ENCODE results near the gene RANBP3. TPM values are rescaled to one million over a fixed set of nuclear protein-coding genes. Genes with fewer than 3 reads are reported as not detected.

Gene RANBP3
- total and polyA plus RNA-seq, 2 experiments from 2014 or later: 40.2 to 98.3 TPM

- no peak overlapping the region for H3K27ac ChIP-seq (ENCODE audit: low read depth)
- TF ChIP-seq CREB1 (CRISPR knock-in tag; IDR thresholded peaks at IDR 0.05; ENCODE audit: low read depth): no peak
- TF ChIP-seq NANOG (IDR thresholded peaks at IDR 0.05; ENCODE audit: borderline replicate concordance): no peak
- TF ChIP-seq ZNF114 (CRISPR knock-in tag; IDR thresholded peaks at IDR 0.05): no peak
- no peak for TF ChIP-seq EZH2phosphoT487 (IDR thresholded peaks at IDR 0.05; ENCODE audit: unreplicated experiment)
- no peak for TF ChIP-seq JUNB (IDR thresholded peaks at IDR 0.05; ENCODE audit: unreplicated experiment)
- no peak for TF ChIP-seq STAT1 (IDR thresholded peaks at IDR 0.05; ENCODE audit: unreplicated experiment)
- TF ChIP-seq, protein P1, sequence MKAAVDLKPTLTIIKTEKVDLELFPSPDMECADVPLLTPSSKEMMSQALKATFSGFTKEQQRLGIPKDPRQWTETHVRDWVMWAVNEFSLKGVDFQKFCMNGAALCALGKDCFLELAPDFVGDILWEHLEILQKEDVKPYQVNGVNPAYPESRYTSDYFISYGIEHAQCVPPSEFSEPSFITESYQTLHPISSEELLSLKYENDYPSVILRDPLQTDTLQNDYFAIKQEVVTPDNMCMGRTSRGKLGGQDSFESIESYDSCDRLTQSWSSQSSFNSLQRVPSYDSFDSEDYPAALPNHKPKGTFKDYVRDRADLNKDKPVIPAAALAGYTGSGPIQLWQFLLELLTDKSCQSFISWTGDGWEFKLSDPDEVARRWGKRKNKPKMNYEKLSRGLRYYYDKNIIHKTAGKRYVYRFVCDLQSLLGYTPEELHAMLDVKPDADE (IDR thresholded peaks at IDR 0.05): no peak
- no peak for TF ChIP-seq ZNF331 (CRISPR knock-in tag; IDR thresholded peaks at IDR 0.05; ENCODE audit: low read depth)
- no peak for TF ChIP-seq EZH2 (IDR thresholded peaks at IDR 0.05; ENCODE audit: low read depth, unreplicated experiment)
- DNase-seq (ENCODE audit: low spot score) (no peak), ATAC-seq (peak; percentile 49; the same call in 2 of the 3 replicates)
- no peaks in the 10 kb centered on the region for H3K36me3 ChIP-seq (ENCODE audit: insufficient read depth)
- H2AFZ ChIP-seq: no peak overlapping the region
- no peaks in the 10 kb centered on the region for H3K4me1 ChIP-seq (ENCODE audit: insufficient read depth)
- Mint-ChIP-seq H3K27ac (no peak overlapping the region), H3K27me3 (ENCODE audit: insufficient read depth, low read depth, poor library complexity) (peaks cover 13% of the 10 kb centered on the region), H3K36me3 (ENCODE audit: low read depth) (no peaks in the 10 kb centered on the region; the same call in 2 of the 3 replicates), H3K9me3 (peaks cover 3% of the 10 kb centered on the region; the same call in 1 of the 3 replicates), H3K4me1 (no peaks in the 10 kb centered on the region), H3K4me3 (no peak overlapping the region)
- no peaks in the 10 kb centered on the region for H3K27me3 ChIP-seq (ENCODE audit: insufficient read depth)
- no peak overlapping the region for H3K4me3 ChIP-seq
- H4K20me1 ChIP-seq (replicated peaks; ENCODE audit: insufficient read depth): no peaks in the 10 kb centered on the region
- no peaks in the 10 kb centered on the region for H3K79me2 ChIP-seq (replicated peaks; ENCODE audit: insufficient read depth)
- no peaks in the 10 kb centered on the region for H3F3A ChIP-seq (replicated peaks; ENCODE audit: low read depth)
- H3K9me2 ChIP-seq (ENCODE audit: insufficient read depth): no peaks in the 10 kb centered on the region
- H3K4me2 ChIP-seq: no peak overlapping the region
Observed at GRCh38 chr19:5867201-5868136, 110.5 kb downstream of the RANBP3 start.

Other genes starting within 250 kb of the RANBP3 start
- gene PRR22, start 193.4 kb downstream of the RANBP3 start, total RNA-seq (2014; rRNA removed; shearing (Covaris generic)): 1.0 and 1.6 TPM in 2 replicates
- 1.2 TPM in 2 replicates for gene PRR22, start 193.4 kb downstream of the RANBP3 start, polyA plus RNA-seq (2016; fragmentation: Nextera tagmentation; extraction: Ambion mirVana)
- gene DUS3L, start 187.0 kb downstream of the RANBP3 start, total RNA-seq (2014; rRNA removed; shearing (Covaris generic)): 42.7 and 53.0 TPM in 2 replicates
- gene DUS3L, start 187.0 kb downstream of the RANBP3 start, polyA plus RNA-seq (2016; fragmentation: Nextera tagmentation; extraction: Ambion mirVana): 24.5 and 26.2 TPM in 2 replicates
- gene NRTN, start 173.1 kb downstream of the RANBP3 start, total RNA-seq (2014; rRNA removed; shearing (Covaris generic)): 4.0 and 5.9 TPM in 2 replicates
- 5.5 and 5.8 TPM in 2 replicates for gene NRTN, start 173.1 kb downstream of the RANBP3 start, polyA plus RNA-seq (2016; fragmentation: Nextera tagmentation; extraction: Ambion mirVana)
- not detected in 2 replicates for gene FUT6, start 138.4 kb downstream of the RANBP3 start, total RNA-seq (2014; rRNA removed; shearing (Covaris generic))
- gene FUT6, start 138.4 kb downstream of the RANBP3 start, polyA plus RNA-seq (2016; fragmentation: Nextera tagmentation; extraction: Ambion mirVana): not detected in 2 replicates
- not detected in 2 replicates for gene FUT3, start 126.7 kb downstream of the RANBP3 start, total RNA-seq (2014; rRNA removed; shearing (Covaris generic))
- 0.45 TPM in 1 of 2 replicates, not detected in the other for gene FUT3, start 126.7 kb downstream of the RANBP3 start, polyA plus RNA-seq (2016; fragmentation: Nextera tagmentation; extraction: Ambion mirVana)
- not detected in 2 replicates for gene FUT5, start 107.6 kb downstream of the RANBP3 start, total RNA-seq (2014; rRNA removed; shearing (Covaris generic))
- gene FUT5, start 107.6 kb downstream of the RANBP3 start, polyA plus RNA-seq (2016; fragmentation: Nextera tagmentation; extraction: Ambion mirVana): 0.10 TPM in 1 of 2 replicates, not detected in the other
- gene NDUFA11, start 74.3 kb downstream of the RANBP3 start, total RNA-seq (2014; rRNA removed; shearing (Covaris generic)): 171 and 187 TPM in 2 replicates
- gene NDUFA11, start 74.3 kb downstream of the RANBP3 start, polyA plus RNA-seq (2016; fragmentation: Nextera tagmentation; extraction: Ambion mirVana): 523 and 558 TPM in 2 replicates
- 3.2 and 3.7 TPM in 2 replicates for gene VMAC, start 73.3 kb downstream of the RANBP3 start, total RNA-seq (2014; rRNA removed; shearing (Covaris generic))
- 0.79 and 0.89 TPM in 2 replicates for gene VMAC, start 73.3 kb downstream of the RANBP3 start, polyA plus RNA-seq (2016; fragmentation: Nextera tagmentation; extraction: Ambion mirVana)
- gene CAPS, start 63.9 kb downstream of the RANBP3 start, total RNA-seq (2014; rRNA removed; shearing (Covaris generic)): 0.74 and 3.2 TPM in 2 replicates
- 1.5 and 2.5 TPM in 2 replicates for gene CAPS, start 63.9 kb downstream of the RANBP3 start, polyA plus RNA-seq (2016; fragmentation: Nextera tagmentation; extraction: Ambion mirVana)
- gene RFX2, start 132.4 kb upstream of the RANBP3 start, total RNA-seq (2014; rRNA removed; shearing (Covaris generic)): 4.6 and 5.2 TPM in 2 replicates
- 11.5 and 13.0 TPM in 2 replicates for gene RFX2, start 132.4 kb upstream of the RANBP3 start, polyA plus RNA-seq (2016; fragmentation: Nextera tagmentation; extraction: Ambion mirVana)
- not detected in 2 replicates for gene ACSBG2, start 157.5 kb upstream of the RANBP3 start, total RNA-seq (2014; rRNA removed; shearing (Covaris generic))
- gene ACSBG2, start 157.5 kb upstream of the RANBP3 start, polyA plus RNA-seq (2016; fragmentation: Nextera tagmentation; extraction: Ambion mirVana): not detected in 2 replicates